Fibroblast of peridontal ligament (primary cell): ENCODE data around the gene CPEB4.
A peak's percentile ranks its signal among the peaks of the same experiment; 100 is the strongest.

Experiments
- DNase-seq: peaks from one replicate; pipeline ENCODE4 v3.0.0-alpha.2; 2010; ENCODE audit errors: extremely low read depth

Gene CPEB4

DNA sequence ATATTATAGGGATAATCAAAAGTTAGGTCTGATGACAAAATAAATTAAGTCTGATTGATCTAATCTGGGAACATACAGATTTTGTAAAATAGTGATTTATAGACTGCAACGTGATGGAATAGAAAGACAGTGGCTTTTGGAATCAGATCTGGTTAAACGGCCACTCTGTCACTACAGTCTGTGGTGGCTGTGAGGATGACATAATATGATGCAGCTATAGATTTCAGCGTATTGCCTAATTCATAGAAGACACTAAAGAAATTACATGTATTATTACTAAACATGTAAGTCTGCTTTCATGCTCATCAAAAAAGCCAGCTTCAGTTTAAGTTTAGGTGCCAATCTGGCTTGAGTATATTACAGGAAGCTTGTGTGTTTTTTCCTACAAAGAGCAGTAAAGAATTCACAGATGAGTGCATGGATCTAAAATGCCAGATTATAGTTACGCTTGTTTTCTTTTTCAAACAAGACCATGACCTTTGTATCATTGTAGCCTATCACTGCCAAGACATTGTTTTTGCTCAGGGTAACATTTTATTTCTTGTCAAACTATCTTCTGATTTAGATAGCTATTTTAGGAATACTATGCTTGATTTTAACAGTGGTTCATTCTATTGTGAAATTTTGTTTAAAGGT lies 25.7 kb downstream of the CPEB4 start:
- DNase-seq = no peak

DNA sequence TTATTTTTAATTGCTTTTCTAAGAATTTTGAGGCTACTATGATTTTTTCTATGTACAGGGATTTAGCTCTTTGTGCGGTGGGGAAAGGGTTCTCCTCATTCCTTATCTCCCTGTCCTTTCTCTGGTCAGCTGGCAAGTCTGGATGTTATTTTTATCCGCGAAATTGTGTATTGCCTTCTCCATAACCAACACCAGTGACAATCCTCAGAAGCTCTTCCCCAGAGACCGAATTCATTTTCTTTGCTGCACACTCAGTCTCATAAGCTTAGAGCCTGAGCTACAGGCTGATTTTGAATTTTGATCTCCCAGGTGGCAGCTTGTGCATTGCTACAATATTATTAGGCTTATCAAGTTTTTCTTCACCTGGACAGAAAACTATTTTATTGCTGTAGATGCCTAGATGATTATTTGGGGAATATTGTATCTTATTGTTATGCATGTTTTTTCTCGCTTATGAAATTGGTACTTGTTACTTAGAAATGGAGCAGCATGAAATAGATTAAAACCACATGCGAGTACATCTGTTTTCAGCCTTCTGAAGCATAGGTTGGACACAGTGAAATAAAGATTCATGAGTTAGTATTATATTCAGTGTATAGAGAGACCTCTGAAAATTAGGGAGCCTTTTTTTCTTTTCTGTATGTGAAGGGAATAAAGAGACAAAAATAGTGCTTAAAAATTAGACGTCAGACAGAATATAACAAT lies 27.3 kb downstream of the CPEB4 start:
- DNase-seq = peak; percentile 57

DNA sequence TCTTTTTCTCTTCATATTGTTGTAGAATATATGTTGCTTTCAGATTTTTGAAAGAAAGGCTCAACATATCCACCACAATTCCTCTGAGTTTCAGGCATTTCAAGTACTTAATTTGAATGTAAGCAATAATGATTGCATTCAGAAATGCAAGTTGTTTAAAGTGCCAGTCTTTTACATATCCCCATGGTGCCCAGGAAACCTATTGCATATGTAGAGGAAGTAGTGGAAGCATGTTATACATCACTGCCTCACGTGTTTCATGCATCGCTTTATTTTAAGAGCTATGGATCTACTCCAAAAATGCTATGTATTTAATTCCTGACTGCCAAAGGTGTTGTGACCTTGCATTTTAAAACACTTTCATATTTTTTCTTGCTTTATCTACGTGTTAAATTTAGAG lies 28.1 kb downstream of the CPEB4 start:
- DNase-seq = no peak

DNA sequence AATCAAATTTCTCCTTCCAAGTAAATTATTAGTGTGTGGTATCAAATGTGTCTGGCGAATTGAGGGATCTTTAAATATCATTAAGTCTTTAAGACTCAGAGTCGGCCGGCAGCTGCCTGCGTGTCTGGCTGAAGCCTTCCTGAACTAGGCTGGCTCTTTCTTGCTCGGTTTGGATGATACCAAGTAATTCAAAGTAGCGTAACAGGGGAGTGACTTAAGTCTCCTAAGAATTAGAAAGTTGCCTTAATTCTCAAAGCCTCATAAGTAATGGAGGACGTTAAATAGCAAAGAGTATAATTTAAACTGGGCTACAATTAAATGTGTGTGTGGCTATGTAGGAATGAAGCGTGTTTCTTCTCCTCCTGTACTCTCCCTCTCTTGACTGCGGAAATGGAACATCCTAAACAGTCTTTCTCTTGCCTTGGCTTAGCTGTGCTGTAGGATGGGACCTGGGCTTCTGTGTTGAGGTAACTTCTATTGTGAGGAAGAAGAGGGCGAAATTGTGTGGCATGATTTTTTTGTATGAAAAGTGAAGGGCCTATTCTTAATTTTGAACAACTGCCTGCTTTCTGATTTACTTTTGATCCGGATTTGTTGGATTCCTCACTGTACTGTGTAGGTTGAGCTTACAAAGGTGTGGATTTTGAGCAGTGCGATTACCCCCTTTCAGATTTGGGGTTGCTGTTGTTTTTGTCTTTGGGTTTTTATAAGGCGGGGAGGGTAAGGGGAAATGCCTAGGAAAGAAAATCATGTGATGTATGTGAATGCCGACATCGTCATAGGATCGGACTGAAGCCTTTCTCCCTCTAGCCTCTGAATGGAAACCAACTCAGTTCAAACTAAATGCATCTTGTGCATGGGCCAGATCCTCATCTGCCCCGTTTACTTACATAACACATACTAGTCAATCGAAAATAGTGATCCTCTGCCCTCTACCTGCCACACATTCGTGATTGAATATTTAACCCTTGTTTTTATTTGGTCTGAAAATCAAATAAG lies 29.9 kb downstream of the CPEB4 start:
- DNase-seq = peak; percentile 94

DNA sequence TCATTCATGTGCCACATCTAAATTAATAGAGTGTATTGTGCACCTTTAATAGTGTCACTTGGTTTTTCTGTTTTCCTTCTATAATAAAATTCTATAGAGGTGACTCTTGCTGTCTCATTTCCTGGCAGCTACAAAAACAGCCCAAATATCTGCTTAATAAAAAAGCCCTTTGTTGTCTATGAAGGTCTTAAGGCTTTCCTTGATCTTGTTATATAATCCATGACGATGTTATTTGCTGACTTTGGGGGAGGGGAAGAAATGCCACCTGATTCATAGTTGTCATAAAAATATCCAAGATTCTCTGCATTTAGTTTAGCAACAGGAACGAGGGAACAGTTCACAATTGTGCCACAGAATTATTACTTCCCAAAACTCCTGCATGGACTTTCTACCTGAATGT lies 31.3 kb downstream of the CPEB4 start:
- no peak for DNase-seq

DNA sequence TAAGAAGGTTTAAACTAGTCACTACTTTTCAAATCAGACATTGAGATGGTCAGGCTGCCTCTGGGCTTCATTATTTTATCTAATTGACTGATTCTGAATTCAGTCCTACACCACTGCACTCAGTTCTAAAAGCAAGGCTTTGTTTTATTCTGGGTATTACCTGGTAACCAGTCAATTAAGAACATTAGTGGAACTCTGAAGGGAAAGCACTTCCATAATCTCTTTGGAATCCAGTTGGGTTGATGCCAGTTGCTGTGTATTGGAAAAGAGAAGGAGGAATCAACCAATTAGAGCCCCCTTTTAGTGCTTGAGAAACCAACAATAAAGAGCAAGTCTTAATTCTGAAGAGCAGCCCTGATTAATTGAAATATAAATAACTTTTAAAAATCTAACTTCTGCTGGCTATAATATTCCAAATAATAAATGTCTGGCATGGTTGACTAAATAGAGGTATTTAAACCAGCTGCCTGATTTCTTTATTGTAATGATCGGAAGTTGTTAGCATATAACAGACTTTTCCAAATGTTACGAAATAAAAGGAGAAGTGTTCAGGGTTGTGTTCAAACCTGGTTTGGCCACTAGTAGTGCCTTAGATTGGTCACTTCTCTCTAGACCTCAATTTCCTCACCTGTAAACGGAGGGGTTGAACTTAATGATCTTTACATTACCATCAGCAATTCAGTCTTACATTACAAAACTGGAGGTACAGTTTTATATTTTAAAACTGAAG lies 32.0 kb downstream of the CPEB4 start:
- DNase-seq = peak; percentile 30

DNA sequence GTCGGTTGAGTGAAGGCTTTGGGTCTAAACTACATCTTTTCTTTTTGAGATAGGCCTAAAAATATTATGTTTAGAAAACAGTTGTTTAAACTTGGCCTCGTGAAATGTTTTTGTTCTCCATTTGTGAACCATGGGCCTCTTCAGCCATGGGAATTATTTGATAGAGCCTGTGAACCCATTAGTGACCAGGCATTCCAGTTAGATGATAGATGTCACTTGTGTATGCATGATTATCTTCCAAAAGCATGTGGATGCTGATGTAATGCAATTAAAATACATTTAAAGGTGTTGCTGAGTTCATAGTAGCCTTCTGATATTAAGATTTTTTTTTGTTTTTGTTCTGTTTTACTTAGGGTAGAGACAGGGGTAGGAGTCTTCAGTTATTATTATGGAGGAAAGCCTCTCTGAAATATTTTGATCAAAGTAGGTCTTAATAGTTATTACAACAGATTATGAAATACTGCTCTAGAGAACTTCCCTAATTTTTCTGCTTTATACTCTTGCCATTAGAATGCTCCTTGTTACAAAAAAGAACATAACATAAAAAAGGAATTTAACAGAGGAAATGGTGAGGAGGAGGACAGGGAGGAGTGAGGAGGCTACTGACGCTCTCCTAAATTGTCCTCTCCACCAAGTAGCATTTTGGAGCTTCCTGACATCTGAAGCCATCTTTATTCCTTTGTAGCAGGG lies 32.9 kb downstream of the CPEB4 start:
- no peak for DNase-seq

DNA sequence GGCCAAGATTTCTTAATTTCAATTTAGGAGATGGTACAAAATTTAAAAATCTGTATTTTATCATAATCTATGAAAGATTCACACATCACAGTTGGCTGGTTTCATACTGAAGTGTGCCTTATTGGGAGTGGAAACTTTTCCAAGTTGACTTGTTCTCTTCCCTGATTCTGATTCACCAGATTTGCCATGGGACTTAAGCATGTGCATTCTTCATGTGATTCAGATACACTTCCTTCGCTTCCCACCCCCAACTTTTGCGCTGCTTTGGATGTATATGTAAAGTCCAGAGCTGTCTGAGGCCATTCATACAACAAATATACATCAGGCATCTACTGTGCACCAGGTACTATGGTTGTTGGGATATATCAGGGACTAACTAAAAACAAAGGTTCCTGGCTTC lies 34.4 kb downstream of the CPEB4 start:
- no peak for DNase-seq

DNA sequence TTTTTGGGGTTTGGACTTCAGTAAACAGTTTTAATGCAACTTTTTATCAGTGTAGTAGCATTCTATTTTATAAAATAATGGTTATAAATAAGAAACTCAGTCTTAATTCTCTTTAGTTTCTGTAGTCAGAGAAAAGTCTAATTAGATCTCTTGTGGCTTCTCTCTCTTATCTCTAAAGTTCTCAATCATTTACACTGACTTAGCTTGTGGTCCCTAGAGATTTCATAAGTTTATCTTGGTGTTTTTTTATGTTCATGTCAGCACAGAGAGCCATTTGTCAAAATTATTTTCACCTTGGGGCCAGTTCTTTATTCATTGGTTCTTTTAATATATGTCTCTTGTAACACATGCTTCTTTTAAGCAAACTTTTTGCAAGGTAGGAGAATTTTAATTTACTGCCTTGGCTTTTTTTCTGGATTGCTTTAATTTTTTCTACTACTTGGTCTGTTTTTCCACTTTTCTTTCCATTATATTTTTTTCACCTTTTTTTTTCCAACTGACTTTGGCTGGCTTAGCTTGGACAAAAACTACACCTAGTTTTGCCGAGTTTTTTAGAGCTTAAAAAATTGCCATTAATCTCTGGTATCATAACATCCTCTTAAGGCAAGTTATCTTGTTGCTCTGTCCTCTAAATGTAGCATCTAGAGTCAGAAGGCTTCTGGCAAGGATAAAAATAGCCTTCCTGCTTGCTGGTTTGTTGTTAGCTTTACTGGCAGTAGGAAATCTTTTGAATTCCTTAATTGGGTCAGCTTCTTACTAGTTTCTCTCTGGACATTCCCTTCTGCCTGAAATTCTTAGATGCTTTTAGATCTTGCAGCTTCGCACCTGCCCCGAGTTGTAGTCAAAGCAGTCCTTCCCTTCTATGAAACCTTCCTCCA lies 35.3 kb downstream of the CPEB4 start:
- peak; percentile 49 for DNase-seq

DNA sequence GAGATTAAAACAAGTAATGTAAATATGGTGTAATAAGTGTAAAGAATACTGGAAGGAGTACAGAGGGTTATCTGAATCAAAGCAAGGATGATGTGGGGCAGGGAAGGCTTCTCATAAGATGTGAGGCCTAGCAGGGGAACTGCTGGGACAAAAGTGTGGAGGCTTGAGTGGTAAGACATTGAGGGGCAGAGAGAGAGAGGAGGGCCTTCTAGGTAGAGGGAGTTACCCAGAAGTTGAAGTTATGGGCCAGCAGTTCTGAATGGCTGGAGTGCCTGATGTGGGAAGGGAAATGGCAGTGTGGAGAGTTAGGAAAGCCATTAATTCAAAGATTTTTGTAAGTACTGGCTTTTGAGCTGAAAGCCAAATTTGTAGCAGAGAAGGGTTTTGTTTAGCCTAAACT lies 36.8 kb downstream of the CPEB4 start:
- DNase-seq = no peak

DNA sequence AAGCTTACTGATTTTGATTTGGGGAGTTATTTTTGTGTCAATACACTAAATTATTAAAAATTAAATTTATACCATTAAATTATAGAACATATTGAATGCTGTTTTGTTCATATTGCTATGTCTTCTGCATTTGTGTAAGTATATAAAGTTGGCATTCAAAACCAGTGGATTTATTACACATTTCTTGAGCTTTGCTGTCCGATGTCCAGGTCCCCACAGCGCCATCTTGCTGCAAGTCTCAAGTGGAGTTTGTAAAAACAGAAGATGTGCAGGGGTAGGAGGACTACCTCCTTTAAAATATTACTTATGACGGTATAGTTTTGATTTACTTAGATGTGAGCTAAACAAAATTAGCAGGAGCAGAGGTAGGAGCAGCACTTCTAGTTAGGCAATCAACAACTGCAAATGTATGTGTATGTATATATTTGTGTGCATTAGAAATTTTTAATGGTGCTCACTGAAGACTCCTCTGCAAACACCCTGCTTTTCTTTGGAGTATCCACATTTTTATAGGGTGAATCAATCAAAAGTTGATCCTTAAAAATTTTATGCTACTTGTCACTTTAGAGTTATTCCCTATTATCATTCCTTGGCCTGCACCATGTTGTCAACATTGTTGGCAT lies 37.4 kb downstream of the CPEB4 start:
- DNase-seq = peak; percentile 55

DNA sequence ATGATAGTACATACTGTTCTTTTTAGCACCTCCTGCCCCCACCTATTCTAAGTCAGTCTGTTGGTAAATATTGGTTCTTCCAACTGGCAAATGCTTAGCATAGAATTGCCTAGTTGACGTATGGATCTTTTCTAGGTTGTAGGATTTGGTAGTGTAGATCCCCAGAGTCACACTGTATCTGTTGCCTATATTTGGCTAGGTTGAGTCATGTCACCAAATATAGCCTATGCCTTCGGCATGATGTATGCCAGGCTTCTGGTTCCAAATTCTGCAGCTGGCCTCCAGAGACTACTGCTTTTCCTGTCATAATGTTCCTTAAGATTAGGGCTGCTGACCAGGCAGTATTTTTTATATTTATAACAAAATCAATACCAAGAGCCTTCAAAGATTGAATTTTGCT lies 38.2 kb downstream of the CPEB4 start:
- DNase-seq = peak; percentile 64

DNA sequence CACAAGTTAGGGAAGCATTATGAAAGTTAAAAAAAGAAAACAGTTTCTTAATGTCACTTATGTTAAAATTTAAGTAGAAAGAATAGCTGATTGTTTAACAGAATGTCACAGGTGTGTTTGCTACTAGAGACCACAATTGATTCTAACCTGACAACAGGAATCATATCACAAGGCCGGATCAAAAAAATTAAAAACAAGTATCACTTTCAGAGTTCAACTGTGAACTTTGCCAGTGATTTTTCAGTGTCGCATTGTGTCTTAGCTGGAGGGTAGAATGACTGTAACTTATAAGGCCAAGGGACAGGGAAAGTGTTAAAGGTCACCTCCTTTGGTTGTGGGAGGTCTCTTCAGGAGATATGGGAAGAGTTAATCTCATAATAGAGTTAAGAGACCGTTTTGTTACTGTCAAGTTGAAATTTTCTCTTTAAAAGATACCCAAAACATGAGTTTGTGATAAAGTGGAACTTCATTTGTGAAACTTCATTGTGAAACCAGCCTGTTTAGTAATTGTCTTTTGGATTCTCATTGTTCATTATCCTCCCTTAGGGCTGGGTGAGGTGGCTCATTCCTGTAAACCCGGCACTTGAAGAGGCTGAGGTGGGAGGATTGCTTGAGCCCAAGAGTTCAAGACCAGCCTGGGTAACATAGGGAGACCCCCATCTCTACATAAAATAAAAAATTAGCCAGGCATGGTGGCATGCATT lies 40.9 kb downstream of the CPEB4 start:
- no peak for DNase-seq

DNA sequence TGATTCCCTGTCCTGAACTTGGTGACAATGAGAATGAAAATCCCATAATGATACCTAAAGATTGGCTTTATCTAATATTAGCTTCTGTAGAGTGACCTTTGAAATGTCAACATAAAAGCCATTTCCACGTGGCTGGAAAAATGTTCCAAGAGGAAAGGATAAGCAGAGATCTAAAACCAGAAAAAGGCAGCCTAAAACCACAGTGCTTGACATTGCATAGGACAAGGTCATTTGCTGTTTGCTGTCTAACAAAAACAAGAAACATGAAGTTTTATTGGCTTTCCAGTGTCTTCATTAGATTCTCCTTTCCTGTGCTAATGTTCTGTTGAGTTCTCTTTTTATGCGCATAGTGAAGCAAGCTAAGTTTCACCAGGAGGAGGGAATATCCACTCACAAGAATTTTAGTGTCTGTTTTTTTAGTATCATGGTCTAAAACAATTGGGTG lies 44.6 kb downstream of the CPEB4 start:
- DNase-seq = no peak

DNA sequence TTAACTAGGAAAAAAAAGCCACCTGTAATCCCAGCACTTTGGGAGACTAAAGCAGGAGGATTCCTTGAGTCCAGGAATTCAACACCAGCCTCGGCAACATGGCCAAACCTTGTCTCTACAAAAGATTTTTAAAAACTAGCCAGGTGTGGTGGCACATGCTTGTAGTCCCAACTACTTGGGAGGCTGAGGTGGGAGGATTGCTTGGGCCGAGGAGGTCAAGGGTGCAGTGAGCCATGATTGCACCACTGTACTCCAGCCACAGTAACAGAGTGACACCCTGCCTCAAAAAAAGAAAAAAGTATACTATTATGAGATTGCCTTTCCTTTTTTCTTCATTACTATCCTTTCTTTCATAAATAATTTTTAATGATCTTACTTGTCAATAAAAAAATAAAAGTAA lies 45.8 kb downstream of the CPEB4 start:
- DNase-seq = no peak

DNA sequence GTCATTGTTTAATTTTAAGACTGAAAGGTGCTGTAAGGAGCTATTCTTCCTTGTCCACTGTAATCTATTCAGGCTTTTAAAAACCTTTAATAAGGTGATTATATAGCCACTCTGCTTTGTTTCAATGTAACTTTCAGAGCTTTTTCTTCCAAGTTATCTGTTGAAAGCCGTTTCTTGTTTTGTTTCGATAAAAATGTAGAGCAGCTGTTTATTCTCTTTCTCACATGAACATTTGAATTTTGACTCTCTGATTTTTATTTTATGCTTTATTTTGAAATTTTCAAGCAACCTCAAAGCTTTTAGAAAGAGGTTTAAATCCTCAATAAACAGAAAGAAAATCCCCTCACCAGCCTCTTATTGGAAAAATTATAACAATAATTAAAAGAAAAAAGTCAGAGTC lies 47.2 kb downstream of the CPEB4 start:
- no peak for DNase-seq

DNA sequence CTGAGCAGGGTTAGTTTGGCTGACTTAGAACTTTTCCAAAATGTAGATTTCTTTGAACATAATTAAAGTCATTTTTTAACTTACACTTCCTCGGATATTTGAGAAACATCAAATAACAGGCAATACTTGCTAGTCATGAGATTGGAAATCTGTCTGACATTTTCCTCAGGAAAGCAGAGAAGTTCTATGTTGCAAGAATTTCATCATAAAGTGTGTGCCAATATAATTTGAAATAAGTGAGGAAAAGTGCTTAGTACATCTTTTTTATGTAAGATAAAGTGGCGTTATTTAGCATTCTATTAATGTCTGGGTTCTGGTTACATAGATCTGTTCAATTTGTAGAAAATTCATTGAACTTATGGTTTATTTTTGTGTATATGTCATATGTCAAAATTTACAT lies 52.1 kb downstream of the CPEB4 start:
- peak; percentile 49 for DNase-seq

DNA sequence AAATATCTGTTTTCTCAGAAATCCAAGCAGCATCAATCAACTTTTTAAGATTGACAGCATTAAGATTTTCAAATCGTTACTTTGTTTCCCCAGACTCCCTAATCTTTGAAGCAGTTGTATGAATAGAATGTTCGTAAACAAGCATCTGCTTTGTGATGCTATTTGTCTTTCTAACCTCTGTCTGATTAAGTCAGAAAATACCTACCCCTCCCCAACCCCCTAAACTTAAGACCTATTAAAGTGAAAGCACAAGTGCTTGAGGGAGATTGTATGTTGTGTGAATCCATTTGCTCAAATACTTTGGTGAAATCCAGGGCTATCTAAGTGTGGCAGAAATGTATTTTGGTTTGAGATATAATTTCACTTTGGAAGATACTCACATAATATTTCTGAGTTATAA lies 53.0 kb downstream of the CPEB4 start:
- DNase-seq = no peak

DNA sequence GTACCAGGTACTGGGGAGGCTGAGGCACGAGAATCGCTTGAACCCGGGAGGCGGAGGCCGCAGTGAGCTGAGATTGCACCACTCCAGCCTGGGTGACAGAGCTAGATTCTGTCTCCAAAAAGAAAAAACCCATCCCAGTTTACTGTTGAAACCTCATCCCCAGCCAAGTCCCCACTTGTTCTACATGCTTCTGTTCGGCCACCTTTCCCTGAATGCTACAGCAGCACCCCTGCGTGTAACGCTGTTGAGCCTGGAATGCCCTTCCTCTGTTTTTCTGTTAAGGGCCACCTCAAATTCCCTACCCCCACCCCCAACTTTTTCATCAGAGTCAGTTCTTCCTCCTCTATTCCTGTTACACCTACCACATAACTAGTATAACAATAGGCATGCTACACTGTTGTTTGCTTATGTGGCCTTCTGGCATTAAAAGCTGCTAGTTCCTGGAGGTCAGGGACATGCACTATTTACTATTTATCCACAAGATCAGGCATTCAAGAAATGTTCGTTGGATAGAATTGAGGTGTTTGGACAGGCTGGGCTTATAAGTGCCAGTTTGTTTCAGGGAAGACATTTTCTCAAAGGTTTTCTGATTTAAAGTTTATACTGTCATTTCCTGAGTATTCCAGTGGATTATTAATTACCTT lies 53.7 kb downstream of the CPEB4 start:
- no peak for DNase-seq
